HepG2 (cell line): Measurements from ENCODE around the gene INHA. TPM values are rescaled to one million over a fixed set of nuclear protein-coding genes. Genes with fewer than 3 reads are reported as not detected.

Source experiments
- GABPA ChIP-seq, 2 experiments: IDR thresholded peaks; 2 replicates each; pipeline ENCODE4 v1.6.1; 2011 to 2016; ENCODE audit warnings: low read depth in 2 of 2, low read length in 1 of 2, missing biosample characterization in 1 of 2, missing genetic modification characterization in 1 of 2
- HNF4A ChIP-seq: sonication (generic); formaldehyde crosslinking; IDR thresholded peaks from 2 replicates; pipeline ENCODE4 v1.4.0; 2020; ENCODE audit warnings: missing genetic modification reagents
- MXD3 ChIP-seq: IDR thresholded peaks from 2 replicates; pipeline ENCODE4 v1.6.1; 2016; ENCODE audit warnings: mild to moderate bottlenecking, missing biosample characterization, missing genetic modification reagents
- NPAS2 ChIP-seq: sonication (generic); formaldehyde crosslinking; IDR thresholded peaks from 2 replicates; pipeline ENCODE4 v1.8.0; 2022; ENCODE audit warnings: mild to moderate bottlenecking, missing genetic modification reagents, borderline replicate concordance
- PATZ1 ChIP-seq: sonication (generic); formaldehyde crosslinking; IDR thresholded peaks from 2 replicates; pipeline ENCODE4 v1.4.0; 2020; ENCODE audit warnings: missing genetic modification reagents
- POLR2G ChIP-seq: fragments of 200-400 bp; formaldehyde crosslinking; IDR thresholded peaks from 2 replicates; pipeline ENCODE4 v1.6.1; 2018; ENCODE audit warnings: mild to moderate bottlenecking, low read depth, low read length, moderate library complexity
- PRMT3 ChIP-seq: sonication (generic); formaldehyde crosslinking; IDR thresholded peaks from 2 replicates; pipeline ENCODE4 v1.8.1; 2022; ENCODE audit warnings: low read depth, mild to moderate bottlenecking, moderate library complexity, missing genetic modification reagents, borderline replicate concordance
- SATB2 ChIP-seq: sonication (generic); formaldehyde crosslinking; IDR thresholded peaks from 2 replicates; pipeline ENCODE4 v1.5.0; 2020; ENCODE audit warnings: missing genetic modification reagents
- SYNCRIP ChIP-seq: fragments of 200-400 bp; formaldehyde crosslinking; IDR thresholded peaks from 2 replicates; pipeline ENCODE4 v1.6.1; 2018; ENCODE audit warnings: mild to moderate bottlenecking, low read depth, low read length; ENCODE audit not compliant: insufficient read depth
- ZNF234 ChIP-seq: sonication (generic); formaldehyde crosslinking; conservative IDR thresholded peaks from 2 replicates; pipeline ENCODE4 v1.5.1; 2020; ENCODE audit warnings: mild to moderate bottlenecking, missing genetic modification reagents
- ZNF275 ChIP-seq: sonication (generic); formaldehyde crosslinking; IDR thresholded peaks from 2 replicates; pipeline ENCODE4 v1.8.0; 2022; ENCODE audit warnings: missing genetic modification reagents, mild to moderate bottlenecking, inconsistent platforms, borderline replicate concordance
- ZNF282 ChIP-seq: fragments of 450-650 bp; IDR thresholded peaks from 2 replicates; pipeline ENCODE4 v1.6.1; 2018; ENCODE audit not compliant: partially characterized antibody
- ZNF34 ChIP-seq: sonication (generic); formaldehyde crosslinking; IDR thresholded peaks from 2 replicates; pipeline ENCODE4 v1.4.0; 2020; ENCODE audit warnings: mild to moderate bottlenecking, missing genetic modification reagents, borderline replicate concordance
- ZNF576 ChIP-seq: sonication (generic); formaldehyde crosslinking; IDR thresholded peaks from 2 replicates; pipeline ENCODE4 v1.4.0; 2020; ENCODE audit warnings: mild to moderate bottlenecking, missing genetic modification reagents
- ZNF713 ChIP-seq: sonication (generic); formaldehyde crosslinking; IDR thresholded peaks from 2 replicates; pipeline ENCODE4 v1.4.0; 2020; ENCODE audit warnings: mild to moderate bottlenecking, missing genetic modification reagents
- ZSCAN22 ChIP-seq: sonication (generic); formaldehyde crosslinking; IDR thresholded peaks from 2 replicates; pipeline ENCODE4 v1.4.0; 2020; ENCODE audit warnings: mild to moderate bottlenecking, missing genetic modification reagents
- ZSCAN25 ChIP-seq: sonication (generic); formaldehyde crosslinking; IDR thresholded peaks from 2 replicates; pipeline ENCODE4 v1.8.0; 2022; ENCODE audit warnings: mild to moderate bottlenecking, missing genetic modification reagents
- polyA plus RNA-seq, 8 experiments: library from polyadenylated mRNA; depleted of rRNA in 3 of 8; stranded (reverse) in 7 of 8; unstranded in 1 of 8; fragments of >200 nt; fragmentation: Illumina TruSeq in 4 of 8; extraction: Trizol in 4 of 8; gene quantifications; 2 replicates each; pipeline versions ENCODE4 v1.2.1 to v1.2.3, GENCODE V29; 2011 to 2016; ENCODE audit warnings: low read depth in 4 of 8, missing spikeins in 1 of 8, mixed read lengths in 1 of 8; ENCODE audit not compliant: insufficient read depth in 1 of 8
- total RNA-seq, 5 experiments: library from RNA; depleted of rRNA; stranded (reverse); fragments of >200 nt; fragmentation: Illumina TruSeq; extraction: Trizol; gene quantifications; 2 replicates each; pipeline ENCODE4 v1.2.3, GENCODE V29; 2016; ENCODE audit warnings: low read depth in 1 of 5
- TF ChIP-seq, protein P1 (sequence below): sonication (generic); formaldehyde crosslinking; IDR thresholded peaks from 2 replicates; pipeline ENCODE4 v1.5.1; 2020; ENCODE audit warnings: mild to moderate bottlenecking, missing genetic modification reagents, moderate library complexity

The INHA gene
- total and polyA plus RNA-seq, 2 of the 13 experiments (the other 11 are each of a cell fraction or from before 2014, with no cell fraction given), result 4.1 to 15.2 TPM

DNA sequence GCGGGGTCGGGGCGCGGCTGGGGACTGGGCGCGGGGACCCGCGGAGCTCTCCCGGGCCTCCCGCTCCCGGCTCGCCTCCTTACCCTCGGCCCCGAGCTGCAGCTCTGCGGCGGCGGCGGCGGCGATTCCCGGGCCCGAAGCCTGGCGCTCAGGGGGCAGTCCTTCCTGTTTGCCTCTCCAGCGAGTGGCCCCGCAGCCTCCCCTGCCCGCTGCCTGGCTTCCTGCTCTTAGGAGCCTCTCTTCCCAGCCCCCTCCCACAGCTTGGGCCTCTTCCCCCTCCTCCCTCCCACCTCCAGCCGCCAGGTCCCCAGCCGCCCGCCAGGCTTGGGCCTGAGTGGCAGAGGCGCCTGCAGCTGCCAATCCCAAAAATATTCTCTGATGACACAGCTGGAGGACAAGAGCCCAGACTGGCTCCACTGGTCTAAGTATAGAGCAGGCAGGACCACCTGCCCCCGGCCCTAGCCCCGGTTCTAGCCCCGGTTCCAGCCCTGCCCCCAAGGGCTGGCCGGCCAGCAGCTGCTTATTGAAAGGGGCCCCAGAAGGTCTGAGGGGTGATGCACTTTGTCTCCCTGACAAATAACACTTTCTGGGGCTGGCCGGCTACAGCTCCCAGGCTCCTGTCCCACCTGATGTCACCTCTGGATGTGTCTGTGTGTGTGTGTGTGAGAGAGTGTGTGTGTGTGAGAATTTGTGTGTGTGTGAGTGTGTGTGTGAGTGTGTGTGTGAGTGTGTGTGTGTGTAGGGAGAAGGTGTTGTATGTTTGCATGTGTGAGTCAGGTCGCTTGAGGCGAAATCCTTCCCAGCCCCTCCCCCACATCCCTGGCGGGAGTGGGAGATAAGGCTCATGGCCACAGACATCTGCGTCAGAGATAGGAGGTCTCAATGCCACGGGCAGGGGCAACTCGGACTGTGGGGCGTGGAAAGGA lies 536 bp upstream of the INHA start, which contains the start of gene OBSL1 (continued):
- no peak for TF ChIP-seq MXD3
- TF ChIP-seq ZSCAN22 (CRISPR knock-in tag), result no peak; the same call in 1 of the 2 replicates
- TF ChIP-seq, protein P1, sequence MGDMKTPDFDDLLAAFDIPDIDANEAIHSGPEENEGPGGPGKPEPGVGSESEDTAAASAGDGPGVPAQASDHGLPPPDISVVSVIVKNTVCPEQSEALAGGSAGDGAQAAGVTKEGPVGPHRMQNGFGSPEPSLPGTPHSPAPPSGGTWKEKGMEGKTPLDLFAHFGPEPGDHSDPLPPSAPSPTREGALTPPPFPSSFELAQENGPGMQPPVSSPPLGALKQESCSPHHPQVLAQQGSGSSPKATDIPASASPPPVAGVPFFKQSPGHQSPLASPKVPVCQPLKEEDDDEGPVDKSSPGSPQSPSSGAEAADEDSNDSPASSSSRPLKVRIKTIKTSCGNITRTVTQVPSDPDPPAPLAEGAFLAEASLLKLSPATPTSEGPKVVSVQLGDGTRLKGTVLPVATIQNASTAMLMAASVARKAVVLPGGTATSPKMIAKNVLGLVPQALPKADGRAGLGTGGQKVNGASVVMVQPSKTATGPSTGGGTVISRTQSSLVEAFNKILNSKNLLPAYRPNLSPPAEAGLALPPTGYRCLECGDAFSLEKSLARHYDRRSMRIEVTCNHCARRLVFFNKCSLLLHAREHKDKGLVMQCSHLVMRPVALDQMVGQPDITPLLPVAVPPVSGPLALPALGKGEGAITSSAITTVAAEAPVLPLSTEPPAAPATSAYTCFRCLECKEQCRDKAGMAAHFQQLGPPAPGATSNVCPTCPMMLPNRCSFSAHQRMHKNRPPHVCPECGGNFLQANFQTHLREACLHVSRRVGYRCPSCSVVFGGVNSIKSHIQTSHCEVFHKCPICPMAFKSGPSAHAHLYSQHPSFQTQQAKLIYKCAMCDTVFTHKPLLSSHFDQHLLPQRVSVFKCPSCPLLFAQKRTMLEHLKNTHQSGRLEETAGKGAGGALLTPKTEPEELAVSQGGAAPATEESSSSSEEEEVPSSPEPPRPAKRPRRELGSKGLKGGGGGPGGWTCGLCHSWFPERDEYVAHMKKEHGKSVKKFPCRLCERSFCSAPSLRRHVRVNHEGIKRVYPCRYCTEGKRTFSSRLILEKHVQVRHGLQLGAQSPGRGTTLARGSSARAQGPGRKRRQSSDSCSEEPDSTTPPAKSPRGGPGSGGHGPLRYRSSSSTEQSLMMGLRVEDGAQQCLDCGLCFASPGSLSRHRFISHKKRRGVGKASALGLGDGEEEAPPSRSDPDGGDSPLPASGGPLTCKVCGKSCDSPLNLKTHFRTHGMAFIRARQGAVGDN (CRISPR knock-in tag), result peak; percentile 81
- TF ChIP-seq SATB2 (CRISPR knock-in tag), result no peak
- peak; percentile 54; the same call in 1 of the 2 replicates for TF ChIP-seq ZNF275 (CRISPR knock-in tag)
- TF ChIP-seq ZNF34 (CRISPR knock-in tag), result no peak
- TF ChIP-seq ZNF713 (CRISPR knock-in tag), result no peak
- no peak for TF ChIP-seq ZNF576 (CRISPR knock-in tag)
- TF ChIP-seq ZNF282, result no peak
- TF ChIP-seq PATZ1, result peak; percentile 87
- peak; percentile 51; the same call in 1 of the 2 replicates for TF ChIP-seq ZSCAN25 (CRISPR knock-in tag)
- TF ChIP-seq SYNCRIP, result no peak
- TF ChIP-seq ZNF234, result no peak
- peak; percentile 71 for TF ChIP-seq POLR2G
- no peak for TF ChIP-seq GABPA (IDR thresholded peaks at IDR 0.05; ENCODE audit: low read depth, low read length)
- peak; percentile 75 for TF ChIP-seq GABPA (CRISPR knock-in tag; IDR thresholded peaks at IDR 0.05; ENCODE audit: low read depth)
- TF ChIP-seq NPAS2 (CRISPR knock-in tag), result no peak
- TF ChIP-seq HNF4A, result peak; percentile 70
- peak; percentile 58; the same call in 1 of the 2 replicates for TF ChIP-seq PRMT3 (CRISPR knock-in tag)
